Stimulated activated CD4-positive, alpha-beta T cell treated with anti-CD3 and anti-CD28 coated beads, TNF-alpha, amount 100 ng/mL, for 4 hours (primary cell): ENCODE measurements around the gene RPS6KA4.

Experiments
- DNase-seq, 3 experiments: peaks; one replicate each; pipeline ENCODE4 v3.0.0-alpha.2; 2020; ENCODE audit warnings: low read depth in 3 of 3

The RPS6KA4 gene

DNA sequence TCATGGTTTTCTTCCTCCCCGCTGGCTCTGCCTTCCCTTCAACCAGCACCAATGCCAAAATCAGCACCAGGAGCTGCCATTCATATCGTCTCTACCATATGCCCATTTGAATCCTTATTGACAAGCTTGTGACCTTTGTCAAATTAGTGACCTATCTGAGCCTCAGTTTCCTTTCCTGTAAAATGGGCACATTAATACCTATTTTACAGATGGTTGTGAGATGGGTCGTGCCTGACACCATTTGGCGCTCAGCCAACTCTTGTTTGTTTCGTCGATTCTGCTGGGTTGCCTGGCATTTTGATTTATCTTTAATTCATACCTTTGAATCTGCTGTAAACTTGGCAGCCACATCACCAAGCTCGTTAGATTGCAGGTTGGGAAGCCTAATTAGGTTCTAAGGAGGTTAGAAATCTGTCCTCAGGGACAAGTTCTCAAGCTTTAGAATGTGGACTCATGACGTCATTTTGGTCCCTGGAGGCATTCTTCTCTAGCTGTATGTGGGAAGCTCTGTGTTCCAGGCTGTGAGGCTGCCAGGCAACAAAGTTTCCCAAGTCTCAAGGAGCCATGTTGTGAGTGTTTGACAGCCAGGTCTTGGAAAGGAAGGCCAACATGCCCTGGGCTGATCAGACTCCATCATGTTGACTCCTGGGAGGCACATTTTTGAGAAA is 61.0 kb downstream of the RPS6KA4 start:
- no peak for DNase-seq
